Ovary (tissue), 9 donors: Measurements from ENCODE around the gene UGT3A1. TPM values are rescaled to one million over a fixed set of nuclear protein-coding genes. Genes with fewer than 3 reads are reported as not detected.

Experiments used
- DNase-seq, 5 donors: peaks; one replicate each; pipeline ENCODE4 v3.0.0-alpha.2; 2019 to 2020
- H3K27ac ChIP-seq, 2 donors: fragments of 200-600 bp; one replicate each; pipeline versions ENCODE4 v1.5.1 to v1.8.0; 2019 to 2022
- H3K27me3 ChIP-seq: fragments of 200-600 bp; one replicate; pipeline ENCODE4 v1.8.0; 2022
- H3K36me3 ChIP-seq: fragments of 200-600 bp; sonication (generic); one replicate; pipeline ENCODE4 v1.5.1; 2019
- H3K4me1 ChIP-seq: one replicate; pipeline ENCODE4 v1.8.1; 2013; ENCODE audit warnings: mild to moderate bottlenecking, moderate library complexity; ENCODE audit not compliant: insufficient read depth
- H3K4me3 ChIP-seq: fragments of 200-600 bp; sonication (generic); one replicate; pipeline ENCODE4 v1.5.1; 2017
- H3K9me3 ChIP-seq, 2 donors: fragments of 200-600 bp in 1 of 2; sonication (generic) in 1 of 2; one replicate each; pipeline versions ENCODE4 v1.5.1 to v1.8.1; 2013 to 2019; ENCODE audit warnings: mild to moderate bottlenecking in 1 of 2, moderate library complexity in 1 of 2
- EP300 ChIP-seq: sonication (generic); formaldehyde crosslinking; IDR thresholded peaks from one replicate; pipeline ENCODE4 v1.6.1; 2017; ENCODE audit warnings: antibody characterized with exemption
- POLR2A ChIP-seq: fragments of 450-650 bp; IDR thresholded peaks from one replicate; pipeline ENCODE4 v1.6.1; 2017; ENCODE audit warnings: antibody characterized with exemption, mild to moderate bottlenecking, moderate library complexity
- WGBS, 3 donors: extraction: QIAGEN DNeasy Blood & Tissue Kit in 1 of 3; methylation state at CpG; one replicate each; pipeline versions ENCODE4 v1.1.5 to v1.1.7; 2013 to 2017; 5-methylcytosine and 5-hydroxymethylcytosine counted together
- intact Hi-C, 4 donors: fragments of 100-400 bp; cut with DNase I; formaldehyde crosslinking; loops; one replicate each; pipeline versions ENCODE4 v1.11.0 to v1.15.1; 2022 to 2023
- polyA plus RNA-seq, 2 donors: library from polyadenylated mRNA; stranded (reverse); fragments of 200-250 nt in 1 of 2; fragments of 350-450 nt in 1 of 2; fragmentation: Illumina TruSeq in 1 of 2; extraction: RNeasy Lipid Tissue Mini Kit (QIAGEN cat#74804) in 1 of 2; gene quantifications; one replicate each; pipeline ENCODE4 v1.2.3, GENCODE V29; 2013 to 2014
- total RNA-seq, 7 donors: library from RNA; depleted of rRNA in 2 of 7; stranded (reverse); fragments of >200 nt in 2 of 7; fragmentation: NEBNext Ultra II Directional in 3 of 7; extraction: Animal tissue kit (Norgen Biotek cat#: 25700) in 3 of 7; gene quantifications; one replicate each; pipeline versions ENCODE4 v1.1.0 to v1.2.4, GENCODE V29; 2016 to 2023
- TF ChIP-seq, protein P1 (sequence below), 3 donors: fragments of 450-650 bp in 2 of 3; fragments of 200-600 bp in 1 of 3; IDR thresholded peaks; one replicate each; pipeline versions ENCODE4 v1.5.1 to v1.8.0; 2016 to 2022; ENCODE audit warnings: antibody characterized with exemption in 3 of 3, mild to moderate bottlenecking in 1 of 3
- donor health status: DM: no; HTN: no; CAD: no; lungs with moderate emphysema.
- donor health status: DM: no; HTN: no; CAD: no.
- donor health status: Bipolar disorder and iron deficiency.
- donor health status: DM: yes; HTN: yes; CAD: no.
- donor health status: DM: no; HTN: no; CAD: no.
- donor health status: DM: yes; HTN: yes; CAD: no.

The UGT3A1 gene
- total and polyA plus RNA-seq, 9 donors = not detected

DNA sequence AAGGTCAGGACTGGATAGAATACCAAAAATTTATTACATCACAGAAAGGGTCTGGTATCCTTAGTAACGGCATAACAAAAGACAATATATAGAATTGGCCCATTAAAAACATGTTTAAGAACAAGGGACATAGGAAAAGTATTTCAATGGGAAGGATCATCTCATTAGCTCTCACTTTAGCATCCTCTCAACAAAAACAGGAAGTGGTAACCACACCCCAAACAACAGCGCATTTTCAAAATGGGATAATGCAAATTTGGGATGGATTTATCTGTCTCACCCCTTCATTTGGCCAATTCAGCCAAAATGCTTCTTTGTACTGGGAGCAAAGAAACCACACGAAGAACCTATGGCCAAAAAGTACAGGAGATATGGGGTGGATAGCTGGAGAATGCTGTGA, 9.8 kb upstream of the UGT3A1 start:
- no peaks in the 10 kb centered on the region for H3K36me3 ChIP-seq
- 79 to 83% (median 81%) methylated on average over 3 of the region's 3 CpGs for WGBS, 3 donors
- H3K27me3 ChIP-seq = no peaks in the 10 kb centered on the region
- no peaks in the 10 kb centered on the region for H3K4me1 ChIP-seq
- no peak for DNase-seq
- intact Hi-C loops = no loop called here
- H3K27ac ChIP-seq = no peak overlapping the region
- no peaks in the 10 kb centered on the region for H3K9me3 ChIP-seq
- TF ChIP-seq EP300 (no peak), POLR2A (no peak)
- TF ChIP-seq, protein P1, sequence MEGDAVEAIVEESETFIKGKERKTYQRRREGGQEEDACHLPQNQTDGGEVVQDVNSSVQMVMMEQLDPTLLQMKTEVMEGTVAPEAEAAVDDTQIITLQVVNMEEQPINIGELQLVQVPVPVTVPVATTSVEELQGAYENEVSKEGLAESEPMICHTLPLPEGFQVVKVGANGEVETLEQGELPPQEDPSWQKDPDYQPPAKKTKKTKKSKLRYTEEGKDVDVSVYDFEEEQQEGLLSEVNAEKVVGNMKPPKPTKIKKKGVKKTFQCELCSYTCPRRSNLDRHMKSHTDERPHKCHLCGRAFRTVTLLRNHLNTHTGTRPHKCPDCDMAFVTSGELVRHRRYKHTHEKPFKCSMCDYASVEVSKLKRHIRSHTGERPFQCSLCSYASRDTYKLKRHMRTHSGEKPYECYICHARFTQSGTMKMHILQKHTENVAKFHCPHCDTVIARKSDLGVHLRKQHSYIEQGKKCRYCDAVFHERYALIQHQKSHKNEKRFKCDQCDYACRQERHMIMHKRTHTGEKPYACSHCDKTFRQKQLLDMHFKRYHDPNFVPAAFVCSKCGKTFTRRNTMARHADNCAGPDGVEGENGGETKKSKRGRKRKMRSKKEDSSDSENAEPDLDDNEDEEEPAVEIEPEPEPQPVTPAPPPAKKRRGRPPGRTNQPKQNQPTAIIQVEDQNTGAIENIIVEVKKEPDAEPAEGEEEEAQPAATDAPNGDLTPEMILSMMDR (IDR thresholded peaks at IDR 0.05) = no peak
- H3K4me3 ChIP-seq = no peak overlapping the region

DNA sequence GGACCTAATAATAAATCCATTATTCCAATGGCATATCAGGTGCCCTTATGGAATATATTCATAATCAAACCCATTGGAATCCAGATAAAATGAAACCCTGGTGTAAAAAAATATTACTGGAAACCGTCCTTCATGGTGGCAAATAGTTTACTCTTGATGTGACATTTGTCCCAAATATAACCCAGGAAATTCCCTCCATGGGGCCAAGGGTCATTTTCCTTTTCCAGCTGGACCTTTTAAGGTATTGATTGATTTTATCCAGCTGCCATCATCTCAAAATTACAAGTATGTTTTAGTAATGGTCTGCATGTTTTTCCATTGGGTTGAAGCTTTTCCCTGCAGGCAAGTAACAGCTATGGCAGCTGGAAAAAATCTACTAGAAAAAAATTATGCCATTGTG, 8.4 kb upstream of the UGT3A1 start:
- no peaks in the 10 kb centered on the region for H3K4me1 ChIP-seq
- TF ChIP-seq EP300 (no peak), POLR2A (no peak)
- TF ChIP-seq, protein P1 (IDR thresholded peaks at IDR 0.05) = no peak
- WGBS, 3 donors = 50 to 85% (median 73%) methylated on average over 1 of the region's 1 CpG
- intact Hi-C loops = no loop called here
- H3K9me3 ChIP-seq = no peaks in the 10 kb centered on the region
- DNase-seq = no peak
- no peaks in the 10 kb centered on the region for H3K36me3 ChIP-seq
- H3K27ac ChIP-seq = no peak overlapping the region
- H3K4me3 ChIP-seq = no peak overlapping the region
- no peaks in the 10 kb centered on the region for H3K27me3 ChIP-seq

DNA sequence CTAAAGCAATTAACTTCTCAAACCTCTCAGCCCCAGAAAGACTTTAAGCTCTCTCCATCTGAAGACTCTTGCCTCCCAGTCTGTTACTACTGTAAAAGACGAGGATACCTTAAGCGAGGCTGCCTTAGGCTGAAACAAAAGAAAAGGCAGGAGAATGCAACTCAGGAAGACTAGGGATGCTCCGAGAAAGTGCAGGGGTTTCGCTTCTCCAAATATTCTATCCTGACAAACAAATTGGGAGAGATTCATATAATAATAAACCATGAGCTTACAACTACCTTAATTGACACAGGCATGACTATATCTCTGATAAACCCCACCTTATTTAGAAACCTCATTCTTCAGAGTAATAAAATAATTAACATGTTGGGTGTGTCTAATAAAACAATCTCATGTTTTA, 4.9 kb upstream of the UGT3A1 start:
- intact Hi-C loops = no loop called here
- no peaks in the 10 kb centered on the region for H3K9me3 ChIP-seq

DNA sequence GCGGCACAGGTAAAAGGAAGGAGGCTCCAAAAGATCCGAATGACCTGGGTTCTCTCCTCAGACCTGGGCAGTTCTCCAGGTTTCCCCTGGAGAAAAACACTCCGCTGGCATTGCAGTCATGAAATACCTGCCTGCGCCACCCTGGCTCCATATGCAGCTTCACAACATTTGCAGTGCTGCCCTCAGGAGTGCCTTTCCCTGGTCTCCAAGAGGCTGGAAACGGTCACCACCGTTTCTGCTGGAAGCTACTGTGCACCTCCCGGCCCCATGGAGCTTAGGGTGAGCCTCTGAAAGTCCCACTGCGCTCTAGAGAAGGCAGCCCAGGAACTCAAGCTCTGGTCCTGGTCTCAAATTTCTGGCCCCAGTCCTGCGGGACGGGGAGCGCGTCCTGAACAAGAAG, 670 bp downstream of the UGT3A1 start:
- no peaks in the 10 kb centered on the region for H3K4me1 ChIP-seq
- H3K4me3 ChIP-seq = no peak overlapping the region
- intact Hi-C loops = no loop called here
- H3K9me3 ChIP-seq = no peaks in the 10 kb centered on the region
- H3K27ac ChIP-seq = no peak overlapping the region
- no peaks in the 10 kb centered on the region for H3K27me3 ChIP-seq
- no peak for DNase-seq
- no peaks in the 10 kb centered on the region for H3K36me3 ChIP-seq
- 23 to 28% (median 27%) methylated on average over 12 of the region's 12 CpGs for WGBS, 3 donors
- TF ChIP-seq, protein P1 (IDR thresholded peaks at IDR 0.05) = no peak
- TF ChIP-seq EP300 (no peak), POLR2A (no peak)

More for the DNA sequence above, 4.9 kb upstream of the UGT3A1 start:
- 85 to 89% (median 87%) methylated on average over 4 of the region's 4 CpGs for WGBS, 3 donors
- Histone ChIP-seq H3K27me3 (no peaks in the 10 kb centered on the region), H3K36me3 (no peaks in the 10 kb centered on the region), H3K4me1 (no peaks in the 10 kb centered on the region), H3K4me3 (no peak overlapping the region), H3K27ac (no peak overlapping the region)
- TF ChIP-seq, protein P1 (IDR thresholded peaks at IDR 0.05) = no peak
- DNase-seq = no peak

DNA sequence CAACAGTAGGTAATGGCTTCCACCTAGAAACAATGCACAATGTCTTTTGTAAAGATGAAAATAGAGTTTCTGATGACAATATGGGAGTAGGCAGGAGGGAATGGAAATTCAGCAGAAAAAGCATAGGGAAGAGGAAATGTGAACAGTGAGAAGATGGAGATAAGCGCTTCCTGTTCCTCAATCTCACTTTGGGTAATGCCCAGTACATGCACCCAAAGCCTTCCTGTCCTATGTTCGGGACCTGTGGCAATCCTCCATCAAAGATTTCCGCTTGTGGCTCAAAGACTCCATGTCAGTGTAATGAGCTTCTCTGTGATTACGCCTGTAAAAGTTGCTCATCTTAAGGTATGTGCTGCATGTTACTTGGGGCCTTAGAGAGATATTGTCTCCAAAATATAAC, 2.7 kb downstream of the UGT3A1 start:
- H3K9me3 ChIP-seq = no peaks in the 10 kb centered on the region
- DNase-seq = no peak
- TF ChIP-seq EP300 (no peak), POLR2A (no peak)
- 62 to 92% (median 73%) methylated on average over 4 of the region's 4 CpGs for WGBS, 3 donors
- intact Hi-C loops = no loop called here
- no peaks in the 10 kb centered on the region for H3K4me1 ChIP-seq
- no peak overlapping the region for H3K4me3 ChIP-seq
- no peaks in the 10 kb centered on the region for H3K27me3 ChIP-seq
- no peaks in the 10 kb centered on the region for H3K36me3 ChIP-seq
- no peak overlapping the region for H3K27ac ChIP-seq
